ENCODE data around the gene ELL2. TPM values are rescaled to one million over a fixed set of nuclear protein-coding genes. Genes with fewer than 3 reads are reported as not detected.

Gene ELL2
- total and polyA plus RNA-seq, 9 of the 15 experiments (the other 6 are each of a cell fraction or from before 2014, with no cell fraction given), result 4.3 to 18.3 (median 14.5) TPM

DNA sequence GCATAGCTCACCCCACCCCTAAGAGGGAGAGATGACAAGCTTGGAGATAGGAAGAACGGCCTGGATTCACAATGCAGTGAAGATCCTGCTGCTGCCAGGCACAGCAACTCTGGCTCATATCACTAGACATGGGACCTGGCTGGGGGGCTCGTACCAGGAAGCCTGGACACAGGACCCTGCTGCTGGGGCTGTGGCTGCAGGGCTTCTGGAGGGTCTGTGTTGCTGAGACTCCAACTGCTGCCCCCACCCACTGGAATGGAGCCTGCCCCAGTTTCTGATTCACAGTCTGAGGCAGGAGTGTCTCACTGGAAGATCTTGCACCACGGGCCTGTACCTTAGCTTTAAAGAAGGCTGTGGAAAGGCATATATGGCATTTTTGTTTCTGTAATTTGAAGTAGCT is 108.2 kb downstream of the ELL2 start:
- Histone ChIP-seq H3K9ac (ENCODE audit: insufficient read depth in 1 of 2, low read depth in 2 of 2, low read length in 2 of 2) (no peak overlapping the region), H4K20me1 (replicated peaks; ENCODE audit: control insufficient read depth, insufficient read depth, low read length) (no peaks in the 10 kb centered on the region), H3K9me1 (ENCODE audit: control insufficient read depth, insufficient read depth, low read length) (no peaks in the 10 kb centered on the region), H3K4me2 (ENCODE audit: insufficient read depth, low read length) (no peak overlapping the region), H3K9me3 (replicated peaks; ENCODE audit: control insufficient read depth, insufficient read depth, low read depth, low read length) (no peaks in the 10 kb centered on the region; the same call in 1 of the 2 replicates), H3K27me3 (ENCODE audit: control insufficient read depth in 2 of 2, insufficient read depth in 2 of 2, low read length in 2 of 2) (no peaks in the 10 kb centered on the region), H3K4me3 (no peak overlapping the region), H3K79me2 (ENCODE audit: control insufficient read depth, insufficient read depth, low read length) (no peaks in the 10 kb centered on the region), H2AFZ (ENCODE audit: low read depth, low read length) (no peak overlapping the region), H3K4me1 (replicated peaks in 1 of 2; ENCODE audit: control insufficient read depth in 2 of 2, insufficient read depth in 2 of 2, low read length in 2 of 2) (peaks cover 3 to 7% of the 10 kb centered on the region in 2 experiments; a peak in 2 of 5 replicates), H3K36me3 (ENCODE audit: control insufficient read depth, insufficient read depth, low read length) (no peaks in the 10 kb centered on the region), H3K27ac (ENCODE audit: extremely low read depth, low read depth, low read length) (no peak overlapping the region)
- intact Hi-C loops (cut with micrococcal nuclease), result no loop called here
- TF ChIP-seq GATA2 (CRISPR knock-in tag; IDR thresholded peaks at IDR 0.05) (no peak), CBX2 (IDR thresholded peaks at IDR 0.05; ENCODE audit: insufficient read depth, low read length, poor library complexity, severe bottlenecking) (no peak), GABPB2 (CRISPR knock-in tag; conservative IDR thresholded peaks at IDR 0.05) (no peak), NFE2L1 (tag; IDR thresholded peaks at IDR 0.05; ENCODE audit: borderline replicate concordance, low read depth) (no peak), YY1 (IDR thresholded peaks at IDR 0.05; ENCODE audit: borderline replicate concordance in 1 of 3, control insufficient read depth in 1 of 3, extremely low read depth in 1 of 3, insufficient read depth in 3 of 3, insufficient read length in 1 of 3, insufficient replicate concordance in 2 of 3, low read depth in 1 of 3, low read length in 2 of 3) (no peak), ZBED1 (IDR thresholded peaks at IDR 0.05) (no peak), EP400 (IDR thresholded peaks at IDR 0.05) (no peak), ZNF445 (CRISPR knock-in tag; IDR thresholded peaks at IDR 0.05; ENCODE audit: low read depth) (no peak), FOXJ2 (tag; IDR thresholded peaks at IDR 0.05) (no peak), HDAC1 (IDR thresholded peaks at IDR 0.05) (no peak), ZKSCAN8 (CRISPR knock-in tag; IDR thresholded peaks at IDR 0.05) (no peak), ZNF23 (CRISPR knock-in tag; IDR thresholded peaks at IDR 0.05) (no peak), ZBTB8A (IDR thresholded peaks at IDR 0.05; ENCODE audit: partially characterized antibody) (no peak), RBFOX2 (IDR thresholded peaks at IDR 0.05; ENCODE audit: low read depth, low read length) (no peak), NFE2 (IDR thresholded peaks at IDR 0.05; ENCODE audit: low read depth) (no peak)
- TF ChIP-seq, protein P1, sequence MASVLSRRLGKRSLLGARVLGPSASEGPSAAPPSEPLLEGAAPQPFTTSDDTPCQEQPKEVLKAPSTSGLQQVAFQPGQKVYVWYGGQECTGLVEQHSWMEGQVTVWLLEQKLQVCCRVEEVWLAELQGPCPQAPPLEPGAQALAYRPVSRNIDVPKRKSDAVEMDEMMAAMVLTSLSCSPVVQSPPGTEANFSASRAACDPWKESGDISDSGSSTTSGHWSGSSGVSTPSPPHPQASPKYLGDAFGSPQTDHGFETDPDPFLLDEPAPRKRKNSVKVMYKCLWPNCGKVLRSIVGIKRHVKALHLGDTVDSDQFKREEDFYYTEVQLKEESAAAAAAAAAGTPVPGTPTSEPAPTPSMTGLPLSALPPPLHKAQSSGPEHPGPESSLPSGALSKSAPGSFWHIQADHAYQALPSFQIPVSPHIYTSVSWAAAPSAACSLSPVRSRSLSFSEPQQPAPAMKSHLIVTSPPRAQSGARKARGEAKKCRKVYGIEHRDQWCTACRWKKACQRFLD (CRISPR knock-in tag; IDR thresholded peaks at IDR 0.05), result no peak
- TF ChIP-seq, protein P2, sequence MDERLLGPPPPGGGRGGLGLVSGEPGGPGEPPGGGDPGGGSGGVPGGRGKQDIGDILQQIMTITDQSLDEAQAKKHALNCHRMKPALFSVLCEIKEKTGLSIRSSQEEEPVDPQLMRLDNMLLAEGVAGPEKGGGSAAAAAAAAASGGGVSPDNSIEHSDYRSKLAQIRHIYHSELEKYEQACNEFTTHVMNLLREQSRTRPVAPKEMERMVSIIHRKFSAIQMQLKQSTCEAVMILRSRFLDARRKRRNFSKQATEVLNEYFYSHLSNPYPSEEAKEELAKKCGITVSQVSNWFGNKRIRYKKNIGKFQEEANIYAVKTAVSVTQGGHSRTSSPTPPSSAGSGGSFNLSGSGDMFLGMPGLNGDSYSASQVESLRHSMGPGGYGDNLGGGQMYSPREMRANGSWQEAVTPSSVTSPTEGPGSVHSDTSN (CRISPR knock-in tag; IDR thresholded peaks at IDR 0.05; ENCODE audit: low read depth), result no peak
- TF ChIP-seq, protein P2 (tag; conservative IDR thresholded peaks at IDR 0.05; ENCODE audit: low read depth), result no peak
- TF ChIP-seq, protein P3, sequence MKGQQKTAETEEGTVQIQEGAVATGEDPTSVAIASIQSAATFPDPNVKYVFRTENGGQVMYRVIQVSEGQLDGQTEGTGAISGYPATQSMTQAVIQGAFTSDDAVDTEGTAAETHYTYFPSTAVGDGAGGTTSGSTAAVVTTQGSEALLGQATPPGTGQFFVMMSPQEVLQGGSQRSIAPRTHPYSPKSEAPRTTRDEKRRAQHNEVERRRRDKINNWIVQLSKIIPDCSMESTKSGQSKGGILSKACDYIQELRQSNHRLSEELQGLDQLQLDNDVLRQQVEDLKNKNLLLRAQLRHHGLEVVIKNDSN (CRISPR knock-in tag; IDR thresholded peaks at IDR 0.05), result no peak
- DNase-seq (ENCODE audit: extremely low read depth in 1 of 4, low spot score in 3 of 4) (no peak), FAIRE-seq (no peak), ATAC-seq (no peak)
- ChIA-PET CTCF (ENCODE audit: low intra/inter-chr PET ratio) (interaction anchor here (0.6 kb wide), 1 partner anchor 466 kb away, joined by 3 read pairs; no protein-coding TSS in a partner anchor), POLR2A (interaction anchor here (0.8 to 1.0 kb wide), 3 partner anchors 8 to 112 kb away, joined by 3 to 4 read pairs (median 4); no protein-coding TSS in a partner anchor)
- in situ Hi-C loops (cut with MboI), result no loop called here
- BruUV-seq (replicated peaks), result no TSS peak
- WGBS (ENCODE audit: insufficient coverage, low coverage, missing lambda C conversion rate), result 26% methylated on average over 2 of the region's 3 CpGs

Measured in K562 (cell line).